Head of caudate nucleus (tissue), 42 donors: ENCODE results near the gene C3orf49.

Source experiments
- DNase-seq, 42 donors: peaks; one replicate each; pipeline versions ENCODE4 v3.0.0 to v3.0.0-alpha.2; 2020 to 2021; ENCODE audit warnings: mixed read lengths in 7 of 42
- intact Hi-C: fragments of 100-400 bp; cut with DNase I; formaldehyde crosslinking; loops from one replicate; pipeline ENCODE4 v1.15.0; 2022

C3orf49 gene, protein sequence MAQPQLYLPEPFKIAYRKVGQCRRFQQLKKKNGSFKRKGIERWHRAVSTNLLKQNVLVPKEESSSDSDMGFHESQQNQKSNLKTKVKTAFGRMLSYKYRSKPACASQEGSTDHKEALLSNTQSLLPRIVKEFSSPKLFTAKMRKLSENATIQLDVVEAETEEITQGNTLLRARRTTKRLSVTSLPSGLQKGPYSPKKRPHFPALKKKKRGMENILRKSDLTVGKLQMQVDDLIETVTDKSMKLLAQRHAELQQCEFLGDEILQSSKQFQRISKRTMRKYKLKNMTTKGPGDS

DNA sequence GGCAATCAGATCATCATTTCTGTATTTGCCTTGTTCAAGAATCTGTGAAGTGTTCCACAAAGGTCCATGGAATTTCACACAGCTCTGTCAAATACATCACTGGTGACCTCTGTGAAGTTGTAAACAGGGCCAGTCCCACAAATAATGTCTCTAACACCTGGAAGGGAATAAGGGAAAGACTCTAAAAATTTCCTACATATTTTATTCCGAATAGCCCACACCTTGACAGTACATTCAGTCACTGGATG is at the start of gene C3orf49:
TSS of gene C3orf49 (plus strand) at position 149 of the 248 bp plus-strand sequence. CDS start 173 bp downstream, outside the sequence.
- DNase-seq: no peak
- intact Hi-C loops: loop anchor here (2.0 kb wide), 1 partner anchor 468 kb away; no protein-coding TSS in a partner anchor

GRCh38 chr3:63774781-63775180 is 44.3 kb upstream of the C3orf49 start:
- intact Hi-C loops: no loop called here
- DNase-seq: no peak

DNA sequence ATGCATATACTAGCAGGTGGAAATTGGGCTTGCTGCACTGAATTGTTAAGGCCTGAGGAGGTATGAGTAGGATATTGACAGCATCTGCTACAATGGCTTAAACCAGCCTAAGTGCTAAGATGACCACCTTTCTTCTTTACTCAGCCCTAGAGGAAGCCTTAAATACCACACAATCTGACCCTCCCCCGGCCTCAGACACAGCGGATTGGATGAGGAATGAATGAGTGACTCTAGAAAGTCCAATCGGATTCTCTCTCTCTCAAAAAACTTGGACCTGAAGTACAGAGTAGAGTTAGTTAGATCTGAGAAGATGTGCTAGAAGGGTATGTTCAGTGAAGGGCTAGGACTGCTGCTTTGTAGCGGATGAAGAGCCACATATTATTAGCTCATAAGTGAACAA is 39.9 kb upstream of the C3orf49 start:
- intact Hi-C loops: no loop called here
- DNase-seq: no peak

GRCh38 chr3:63791974-63792373 is 27.1 kb upstream of the C3orf49 start:
- DNase-seq: peak in 3 of 42 donors; percentile 6 to 42 (median 13)
- intact Hi-C loops: no loop called here

DNA sequence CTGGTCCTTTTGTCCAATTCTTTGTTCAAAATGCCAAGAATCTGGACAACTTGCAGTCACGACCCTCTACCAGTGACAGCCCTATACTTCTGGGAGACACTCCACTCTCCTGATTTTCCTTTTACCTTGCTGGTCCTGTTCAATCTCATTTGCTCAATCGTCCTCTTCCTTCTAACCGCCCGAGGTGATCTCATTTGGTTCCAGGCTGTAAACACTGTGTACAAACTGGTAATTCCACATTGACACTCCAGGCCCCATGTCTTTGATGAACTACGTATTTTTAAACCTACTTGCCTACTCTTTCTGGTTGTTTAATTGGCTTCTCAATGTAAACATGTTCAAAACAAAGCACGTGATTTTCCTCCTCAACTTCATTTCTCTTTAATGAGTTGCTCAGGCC is 23.7 kb upstream of the C3orf49 start:
- no peak for DNase-seq
- intact Hi-C loops: no loop called here

DNA sequence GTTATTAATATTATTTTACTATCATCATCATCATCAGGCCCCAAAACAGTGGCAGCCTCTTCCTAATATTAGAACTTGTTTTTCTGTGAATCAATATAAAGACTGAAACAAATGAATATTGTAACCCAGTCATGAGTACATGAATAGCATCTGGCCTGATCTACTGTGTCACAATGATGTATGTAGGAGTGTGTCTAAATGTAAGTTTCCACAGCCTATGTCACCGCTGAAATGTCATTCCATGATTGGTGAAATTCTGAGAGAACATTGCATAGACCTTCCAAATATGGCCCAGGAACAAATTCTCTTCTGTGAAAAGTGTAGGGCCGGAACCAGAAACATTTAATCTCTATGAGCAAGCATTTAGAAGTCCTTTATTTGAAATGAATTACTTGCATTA is 20.6 kb upstream of the C3orf49 start:
- intact Hi-C loops: no loop called here
- DNase-seq: no peak

- intact Hi-C loops: no loop called here
- no peak for DNase-seq
These were observed 20.1 kb upstream of the C3orf49 start for GRCh38 chr3:63798949-63799348.

- no peak for DNase-seq
- intact Hi-C loops: no loop called here
These were observed 19.0 kb upstream of the C3orf49 start for GRCh38 chr3:63800097-63800496.

- intact Hi-C loops: no loop called here
- no peak for DNase-seq
These were observed 15.2 kb upstream of the C3orf49 start for GRCh38 chr3:63803911-63804310.

GRCh38 chr3:63807961-63808565 is 11.0 kb upstream of the C3orf49 start:
- intact Hi-C loops: no loop called here
- DNase-seq: peak in 1 of 42 donors; percentile 7

DNA sequence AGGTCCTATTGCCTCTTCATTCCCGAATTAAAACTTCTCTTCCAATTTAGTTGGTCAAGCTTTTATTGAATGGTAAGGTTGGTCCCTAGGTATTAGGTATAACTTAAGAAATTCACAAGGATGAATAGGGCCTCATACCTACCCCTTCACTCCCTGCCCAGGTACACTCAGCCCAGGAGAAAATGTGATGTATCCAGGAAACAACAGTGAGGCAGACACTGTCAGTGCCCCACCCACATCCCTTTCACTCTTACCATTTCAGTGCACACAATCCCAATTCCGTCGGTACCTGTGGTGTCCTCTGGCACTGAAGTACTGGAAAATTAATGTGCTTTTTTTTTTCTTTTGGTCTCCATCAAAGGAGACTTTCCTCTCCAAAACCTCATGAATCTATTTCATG is 10.5 kb upstream of the C3orf49 start:
- intact Hi-C loops: no loop called here
- no peak for DNase-seq

GRCh38 chr3:63809607-63810006 is 9.5 kb upstream of the C3orf49 start:
- intact Hi-C loops: no loop called here
- no peak for DNase-seq

DNA sequence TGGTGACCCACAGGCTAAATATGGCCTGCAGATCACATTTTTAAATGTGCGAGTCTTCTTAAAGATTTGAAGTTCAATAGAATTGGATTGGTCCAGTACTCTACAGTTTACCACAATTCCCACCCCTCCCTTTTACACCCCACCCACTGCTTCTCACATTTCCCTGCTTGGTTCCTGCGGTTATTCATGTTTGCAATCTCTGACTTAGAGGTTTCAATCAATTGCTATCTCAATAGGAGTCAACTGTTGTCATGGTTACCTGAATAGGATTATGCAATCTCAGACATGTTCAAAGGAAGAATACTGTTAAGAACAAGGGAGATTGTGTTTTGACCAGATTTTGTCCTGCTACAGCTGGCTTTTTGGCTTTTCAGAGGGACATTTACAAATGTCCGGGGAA is 4.9 kb upstream of the C3orf49 start:
- intact Hi-C loops: no loop called here
- no peak for DNase-seq

DNA sequence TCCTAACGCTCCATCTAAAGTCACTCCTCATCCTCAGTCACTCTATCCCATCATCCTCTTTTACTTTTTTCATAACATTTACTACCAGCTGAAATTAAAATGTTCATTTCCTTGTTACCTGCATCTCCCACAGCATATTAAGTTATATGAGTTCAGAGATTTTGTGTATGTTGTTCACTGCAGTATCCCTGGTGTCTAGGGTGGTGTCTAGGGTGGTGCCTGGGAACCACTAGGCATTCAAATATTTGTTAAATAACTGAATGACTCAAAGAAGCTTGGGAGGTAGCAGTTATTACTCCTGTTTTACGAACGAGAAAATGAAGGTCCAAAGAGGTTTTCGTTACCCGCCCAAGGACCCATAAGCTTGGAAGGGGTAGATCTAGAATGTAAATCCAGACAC is 1.9 kb upstream of the C3orf49 start:
- DNase-seq: no peak
- intact Hi-C loops: no loop called here

DNA sequence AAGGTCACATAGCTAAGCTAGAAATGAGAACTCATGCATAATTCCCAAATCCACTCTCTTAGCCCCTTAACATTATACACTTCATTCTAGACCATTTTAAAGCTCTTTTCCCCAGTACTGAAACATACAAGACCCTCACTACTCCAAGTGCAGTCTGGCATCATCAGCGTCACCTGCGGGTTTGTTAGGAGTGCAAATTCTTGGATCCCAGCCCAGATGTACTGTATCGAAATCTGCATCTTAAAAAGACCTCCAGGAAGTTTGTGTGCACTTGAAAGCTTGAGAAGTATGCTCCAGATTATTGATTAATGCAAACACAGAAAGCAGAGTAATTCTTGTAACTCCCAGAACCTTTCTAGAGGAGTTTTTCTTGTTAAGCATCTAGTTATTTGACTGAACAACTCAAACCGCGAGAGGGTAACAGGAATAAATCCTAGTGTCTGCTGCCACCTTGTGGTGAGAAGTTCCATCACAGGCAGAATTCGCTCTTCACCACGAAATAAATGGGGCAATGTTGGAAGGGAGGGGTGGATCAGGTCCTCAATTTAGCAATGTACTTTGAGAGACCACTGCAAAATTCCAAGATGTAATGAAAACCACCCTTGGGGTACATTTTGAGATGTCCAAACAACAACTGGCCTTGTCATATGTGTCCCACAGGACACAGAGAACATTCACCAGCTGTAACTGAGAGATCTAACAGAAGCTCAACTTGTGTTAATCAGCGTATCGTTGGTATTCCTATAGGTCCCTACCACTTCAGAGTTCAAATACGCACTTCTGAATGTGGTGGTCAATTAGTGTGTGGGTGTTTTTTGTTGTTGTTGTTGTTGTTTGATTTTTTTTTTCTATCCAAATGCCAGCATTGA is 583 bp upstream of the C3orf49 start:
- DNase-seq: peak in 40 of 42 donors; percentile 23 to 92 (median 75)
- intact Hi-C loops: loop anchor here (2.0 kb wide), 1 partner anchor 468 kb away; no protein-coding TSS in a partner anchor

GRCh38 chr3:63824309-63824708 is 5.2 kb downstream of the C3orf49 start:
- intact Hi-C loops: no loop called here

DNA sequence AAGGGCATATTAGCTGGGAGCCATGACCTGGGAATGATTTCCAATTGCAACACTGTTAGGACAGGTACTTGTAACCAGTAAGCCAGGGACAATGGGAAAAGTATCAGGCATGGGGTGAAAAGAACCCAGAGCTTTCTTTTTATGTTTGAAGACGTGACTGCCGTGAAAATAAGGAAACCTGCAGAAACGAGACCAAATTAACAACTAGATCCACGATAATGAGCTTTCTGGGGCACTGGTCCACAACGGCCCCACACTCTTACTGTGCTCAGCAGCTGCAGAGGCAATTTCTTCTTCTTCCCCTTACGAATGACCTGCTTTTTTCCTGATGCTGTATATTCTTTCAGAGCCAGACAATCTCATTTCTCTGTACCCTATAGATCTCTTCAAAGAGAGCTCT is 11.4 kb downstream of the C3orf49 start:
- no peak for DNase-seq
- intact Hi-C loops: no loop called here

More at GRCh38 chr3:63824309-63824708, 5.2 kb downstream of the C3orf49 start:
- no peak for DNase-seq

DNA sequence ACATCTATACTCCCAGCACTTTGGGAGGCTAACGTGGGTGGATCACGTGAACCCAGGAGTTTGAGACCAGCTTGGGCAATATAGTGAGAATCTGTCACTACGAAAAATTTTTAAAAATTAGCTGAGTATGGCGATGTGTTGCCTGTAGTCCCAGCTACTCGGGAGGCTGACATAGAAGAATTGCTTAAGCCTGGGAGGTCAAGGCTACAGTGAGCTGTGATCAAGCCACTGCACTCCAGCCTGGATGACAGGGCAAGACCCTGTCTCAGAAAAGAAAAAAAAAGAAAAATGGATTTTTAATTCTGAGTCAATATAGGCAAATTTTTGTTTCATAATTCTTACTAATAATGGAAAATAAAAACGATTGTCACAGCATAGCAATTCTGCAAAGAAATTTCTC is 13.3 kb downstream of the C3orf49 start:
- DNase-seq: peak in 1 of 42 donors; percentile 7
- intact Hi-C loops: no loop called here

GRCh38 chr3:63841704-63842103 is 22.6 kb downstream of the C3orf49 start:
- intact Hi-C loops: no loop called here
- DNase-seq: no peak

- intact Hi-C loops: no loop called here
- DNase-seq: no peak
These were observed 23.0 kb downstream of the C3orf49 start for GRCh38 chr3:63842127-63842526.
